ENCODE results near the gene LRRC4B.
A peak's percentile ranks its signal among the peaks of the same experiment; 100 is the strongest.

Gene LRRC4B

DNA sequence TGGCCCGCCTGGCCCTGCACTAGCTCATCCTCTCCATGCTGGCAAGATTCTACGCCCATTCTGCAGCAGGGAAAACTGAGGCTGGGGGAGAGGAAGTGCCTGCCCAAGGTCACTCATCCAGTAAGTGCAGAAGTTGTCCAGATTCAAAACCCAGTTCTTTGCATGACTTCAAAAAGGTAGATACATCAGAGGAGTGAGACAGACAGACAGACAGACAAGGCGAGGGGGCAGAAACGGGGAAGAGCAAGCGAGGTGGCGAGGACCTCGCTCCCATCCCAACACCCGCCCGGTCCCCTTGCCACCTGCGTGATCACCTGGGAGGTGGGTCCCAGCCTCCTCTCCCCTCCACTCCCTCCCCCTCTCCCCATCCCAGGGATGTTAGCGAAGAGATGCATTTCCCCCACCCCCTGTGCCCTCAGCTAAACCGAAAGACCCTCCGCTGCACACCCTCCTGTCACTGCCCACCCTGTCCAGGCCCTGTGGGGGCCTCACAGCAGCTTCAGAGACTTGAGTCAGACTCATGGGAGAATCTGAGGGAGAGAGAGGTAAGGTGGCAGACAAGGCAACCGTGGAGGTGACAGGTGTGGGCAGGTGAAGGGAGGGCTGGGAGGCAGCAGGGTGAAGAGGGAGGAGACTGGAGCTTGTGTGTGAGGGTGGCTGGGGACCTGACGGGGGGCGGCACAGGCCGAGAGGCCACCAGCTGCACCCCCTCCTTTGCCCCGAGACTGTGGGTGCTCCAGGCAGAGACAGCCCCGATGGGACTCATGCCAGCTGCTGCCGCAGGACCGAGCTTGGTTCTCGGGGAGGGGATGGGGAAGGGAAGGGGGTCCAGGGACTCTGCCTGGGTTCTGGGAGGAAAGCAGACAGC, 18.9 kb downstream of the LRRC4B start:
- no peak for DNase-seq (ENCODE audit: low spot score)
- TF ChIP-seq, protein P1, sequence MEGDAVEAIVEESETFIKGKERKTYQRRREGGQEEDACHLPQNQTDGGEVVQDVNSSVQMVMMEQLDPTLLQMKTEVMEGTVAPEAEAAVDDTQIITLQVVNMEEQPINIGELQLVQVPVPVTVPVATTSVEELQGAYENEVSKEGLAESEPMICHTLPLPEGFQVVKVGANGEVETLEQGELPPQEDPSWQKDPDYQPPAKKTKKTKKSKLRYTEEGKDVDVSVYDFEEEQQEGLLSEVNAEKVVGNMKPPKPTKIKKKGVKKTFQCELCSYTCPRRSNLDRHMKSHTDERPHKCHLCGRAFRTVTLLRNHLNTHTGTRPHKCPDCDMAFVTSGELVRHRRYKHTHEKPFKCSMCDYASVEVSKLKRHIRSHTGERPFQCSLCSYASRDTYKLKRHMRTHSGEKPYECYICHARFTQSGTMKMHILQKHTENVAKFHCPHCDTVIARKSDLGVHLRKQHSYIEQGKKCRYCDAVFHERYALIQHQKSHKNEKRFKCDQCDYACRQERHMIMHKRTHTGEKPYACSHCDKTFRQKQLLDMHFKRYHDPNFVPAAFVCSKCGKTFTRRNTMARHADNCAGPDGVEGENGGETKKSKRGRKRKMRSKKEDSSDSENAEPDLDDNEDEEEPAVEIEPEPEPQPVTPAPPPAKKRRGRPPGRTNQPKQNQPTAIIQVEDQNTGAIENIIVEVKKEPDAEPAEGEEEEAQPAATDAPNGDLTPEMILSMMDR (IDR thresholded peaks at IDR 0.05; ENCODE audit: extremely low read depth, missing control alignments): no peak

DNA sequence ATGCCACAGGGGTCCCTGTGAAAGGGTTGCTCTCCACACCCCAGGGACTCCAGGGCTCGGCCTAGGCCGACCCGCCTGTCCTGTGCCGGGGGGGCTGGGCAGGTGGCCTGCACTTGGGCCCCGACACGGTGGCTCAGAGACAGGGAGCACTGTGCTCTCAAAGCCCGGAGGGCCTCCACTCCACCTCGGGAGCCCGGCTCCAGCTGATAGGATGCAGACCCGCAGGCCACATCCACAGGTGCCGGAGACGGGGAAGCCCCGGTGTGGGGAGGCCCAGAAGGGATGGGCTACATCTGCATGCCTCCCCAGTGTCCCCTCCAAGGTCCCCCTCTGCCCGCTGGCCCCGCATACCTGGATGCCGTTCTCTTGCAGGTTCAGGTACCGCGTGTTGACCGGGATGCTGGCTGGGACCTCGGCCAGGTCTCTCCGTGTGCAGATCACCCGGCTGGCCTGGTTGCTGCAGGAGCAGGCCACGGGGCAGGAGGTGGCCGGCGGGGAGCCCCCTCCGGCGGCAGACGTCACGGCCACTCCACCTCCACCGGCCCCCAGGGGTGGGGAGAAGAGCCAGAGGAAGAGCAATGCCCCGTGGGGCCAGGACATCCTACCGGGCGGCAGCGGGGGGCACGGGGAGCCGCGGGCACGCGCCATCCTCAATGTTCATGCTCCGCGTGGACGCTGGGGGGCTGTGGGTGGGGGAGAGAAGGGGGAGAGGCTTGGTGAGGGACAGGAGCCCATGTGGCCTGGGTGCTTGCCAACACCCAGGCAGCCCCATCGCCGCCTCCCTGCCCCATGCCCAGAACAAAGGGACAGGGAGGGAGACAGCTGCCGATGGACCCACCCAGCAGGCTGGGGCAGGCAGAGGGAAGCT, 19.8 kb downstream of the LRRC4B start:
- TF ChIP-seq, protein P1 (IDR thresholded peaks at IDR 0.05; ENCODE audit: extremely low read depth, missing control alignments): no peak
- DNase-seq (ENCODE audit: low spot score): no peak

DNA sequence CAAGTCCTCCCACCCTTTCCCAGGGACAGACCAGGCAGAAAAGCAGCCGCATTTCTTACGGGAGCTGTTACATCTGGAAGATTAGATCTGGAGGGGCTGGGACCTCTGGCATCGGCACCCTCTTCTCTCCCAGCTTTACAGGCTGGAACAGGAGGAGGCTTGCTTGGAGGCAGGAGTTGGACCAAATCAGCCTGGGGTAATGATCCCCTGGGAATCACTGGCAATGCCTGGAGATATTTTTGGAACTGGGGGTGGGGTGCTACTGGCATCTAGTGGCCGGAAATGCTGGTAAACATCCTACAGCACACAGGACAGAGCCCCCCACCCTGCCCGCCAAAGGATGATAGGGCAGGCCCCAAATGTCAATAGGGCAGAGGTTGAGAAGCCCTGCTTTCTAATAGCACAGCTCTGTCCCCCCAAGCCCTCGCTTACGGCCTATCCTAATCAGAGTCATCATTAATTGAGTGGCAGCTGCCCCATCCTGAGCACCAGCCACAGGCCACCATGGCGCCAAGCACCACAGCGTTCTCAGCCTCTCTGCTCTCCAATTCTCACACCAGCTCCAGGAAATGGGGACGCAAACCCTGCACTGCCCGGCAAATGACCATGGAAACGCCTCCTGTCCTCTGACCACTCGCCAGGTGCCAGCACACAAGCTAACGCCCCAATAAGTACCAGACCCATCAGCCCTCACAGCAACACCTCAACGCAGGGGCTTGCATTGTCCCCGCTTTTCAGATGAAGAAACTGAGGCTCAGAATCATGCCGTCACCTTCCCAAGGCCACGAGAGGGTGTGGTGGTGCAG, 20.6 kb downstream of the LRRC4B start:
- DNase-seq (ENCODE audit: low spot score): no peak
- TF ChIP-seq, protein P1 (IDR thresholded peaks at IDR 0.05; ENCODE audit: extremely low read depth, missing control alignments): no peak

DNA sequence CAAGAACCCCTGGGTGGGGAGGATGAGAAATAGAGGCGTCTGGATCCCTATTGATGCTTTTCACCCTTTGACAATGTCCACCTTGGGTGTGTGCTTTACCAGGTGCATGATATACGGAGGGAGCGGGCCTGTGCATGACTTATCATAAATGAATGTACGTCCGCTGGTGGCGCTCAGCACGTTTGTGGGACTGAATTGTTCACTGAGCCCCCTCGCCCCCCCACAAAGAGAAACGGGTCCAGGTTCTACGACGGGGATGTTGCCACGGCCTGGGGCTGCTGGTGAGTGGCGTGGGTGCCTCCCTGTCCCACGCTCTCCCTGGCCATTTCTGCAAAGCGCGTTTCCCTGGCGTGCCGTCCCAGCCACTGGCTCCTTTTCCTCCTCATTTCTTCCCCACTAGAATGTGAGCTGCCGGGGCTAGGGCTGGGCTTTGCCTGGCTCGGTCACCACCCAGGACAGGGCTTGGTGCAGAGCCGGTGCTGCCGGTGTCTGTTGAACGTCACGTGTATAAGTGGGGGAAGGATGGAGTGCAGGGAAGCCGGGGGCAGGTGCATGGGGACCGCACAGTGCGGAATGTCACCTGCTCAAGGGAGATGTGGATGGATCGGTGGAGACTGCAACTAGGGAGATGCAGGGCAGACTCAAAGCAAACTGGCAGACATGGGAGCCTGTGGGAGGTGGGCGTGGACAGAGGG, 21.6 kb downstream of the LRRC4B start:
- no peak for DNase-seq (ENCODE audit: low spot score)
- TF ChIP-seq, protein P1 (IDR thresholded peaks at IDR 0.05; ENCODE audit: extremely low read depth, missing control alignments): no peak

DNA sequence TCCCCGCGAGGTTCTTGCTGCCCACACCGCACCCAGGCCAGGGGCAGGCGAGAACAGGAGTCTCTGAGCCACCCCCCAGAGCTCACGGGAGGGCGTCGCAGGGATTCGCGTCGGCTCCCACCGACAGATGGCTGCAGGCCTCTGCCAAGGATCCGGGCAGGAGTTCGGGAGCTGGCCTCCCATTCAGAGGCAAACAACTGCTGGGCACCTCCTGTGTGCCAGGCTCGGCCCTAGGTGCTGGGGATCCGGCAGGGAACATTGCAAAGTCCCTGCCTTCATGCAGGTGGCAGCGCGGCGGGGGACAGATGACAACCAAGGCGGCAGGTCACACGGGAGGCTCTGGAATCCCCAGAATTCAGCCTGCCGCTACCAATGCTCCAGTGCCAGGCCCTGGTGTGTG, 25.3 kb downstream of the LRRC4B start:
- DNase-seq (ENCODE audit: low spot score): no peak
- TF ChIP-seq, protein P1 (IDR thresholded peaks at IDR 0.05; ENCODE audit: extremely low read depth, missing control alignments): no peak

DNA sequence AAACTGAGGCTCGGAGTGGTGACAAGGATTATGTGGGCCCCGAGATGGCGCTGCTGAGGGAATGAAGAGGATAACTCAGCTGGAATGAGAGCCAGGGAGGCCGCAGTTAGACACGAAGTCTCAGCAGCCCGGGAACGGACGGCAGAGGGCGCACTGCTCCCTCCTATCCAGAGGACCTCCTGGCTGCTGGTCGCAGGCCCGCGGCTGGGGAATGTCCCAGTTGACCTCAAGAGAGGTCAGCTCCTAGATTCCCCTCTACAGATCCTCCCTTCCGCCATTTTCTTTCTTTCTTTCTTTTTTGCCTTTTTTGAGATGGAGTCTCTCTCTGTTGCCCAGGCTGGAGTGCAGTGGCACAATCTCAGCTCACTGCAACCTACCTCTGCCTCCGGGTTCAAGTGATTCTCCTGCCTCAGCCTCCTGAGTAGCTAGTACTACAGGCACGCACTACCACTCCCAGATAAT, 30.4 kb downstream of the LRRC4B start:
- TF ChIP-seq, protein P1 (IDR thresholded peaks at IDR 0.05; ENCODE audit: extremely low read depth, missing control alignments): peak; percentile 72
- peak; percentile 84 for DNase-seq (ENCODE audit: low spot score)
